NCI-H526 treated with DMSO at 0.1 percent for 48 hours (cell line): ENCODE data around the gene ETV1.
"Not testable (repeated sequence)": the region's sequence is repeated elsewhere in the genome, so short reads cannot be mapped to it uniquely, and the experiment has no call there.

Experiments used
- DNase-seq: peaks from one replicate; lab custom pipeline; 2025; lab: John Stamatoyannopoulos, UW

Gene ETV1

GRCh38 chr7:13921062-13921461 lies 68.4 kb downstream of the ETV1 start:
- DNase-seq: no peak

- peak; percentile 89 for DNase-seq
Observed at GRCh38 chr7:13920053-13920697, 69.3 kb downstream of the ETV1 start.

- not testable (repeated sequence) for DNase-seq
Observed at GRCh38 chr7:13918333-13918732, 71.1 kb downstream of the ETV1 start.

GRCh38 chr7:13917103-13917502 lies 72.4 kb downstream of the ETV1 start:
- not testable (repeated sequence) for DNase-seq

- DNase-seq: no peak
Observed at GRCh38 chr7:13915891-13916290, 73.6 kb downstream of the ETV1 start.

GRCh38 chr7:13912715-13913278 lies 76.7 kb downstream of the ETV1 start:
- peak; percentile 17 for DNase-seq

- no peak for DNase-seq
Observed at GRCh38 chr7:13911909-13912308, 77.6 kb downstream of the ETV1 start.

GRCh38 chr7:13910805-13911551 lies 78.5 kb downstream of the ETV1 start:
- DNase-seq: no peak

GRCh38 chr7:13908667-13909397 lies 80.6 kb downstream of the ETV1 start:
- no peak for DNase-seq

GRCh38 chr7:13907831-13908230 lies 81.6 kb downstream of the ETV1 start:
- no peak for DNase-seq

GRCh38 chr7:13904689-13905088 lies 84.8 kb downstream of the ETV1 start:
- DNase-seq: no peak

GRCh38 chr7:13904007-13904406 lies 85.5 kb downstream of the ETV1 start:
- DNase-seq: no peak

GRCh38 chr7:13901577-13901976 lies 87.9 kb downstream of the ETV1 start:
- no peak for DNase-seq

GRCh38 chr7:13898957-13899670 lies 90.4 kb downstream of the ETV1 start:
- no peak for DNase-seq

GRCh38 chr7:13897819-13898218 lies 91.6 kb downstream of the ETV1 start:
- no peak for DNase-seq

- DNase-seq: no peak
Observed at GRCh38 chr7:13894954-13895353, 94.5 kb downstream of the ETV1 start.

GRCh38 chr7:13894377-13894776 lies 95.1 kb downstream of the ETV1 start:
- no peak for DNase-seq

- no peak for DNase-seq
Observed at GRCh38 chr7:13890793-13891192, 98.7 kb downstream of the ETV1 start.

- no peak for DNase-seq
Observed at GRCh38 chr7:13886356-13886755, 103.1 kb downstream of the ETV1 start.

- no peak for DNase-seq
Observed at GRCh38 chr7:13882051-13882450, 107.4 kb downstream of the ETV1 start.

- no peak for DNase-seq
Observed at GRCh38 chr7:13880789-13881188, 108.7 kb downstream of the ETV1 start.
